ENCODE measurements around the gene MORC3.

MORC3 gene

GRCh38 chr21:36386031-36386642 lies 66.1 kb downstream of the MORC3 start (continued):
- TF ChIP-seq ZFP69B (tag by site-specific recombination; IDR thresholded peaks at IDR 0.05) (no peak), ZNF354C (tag by site-specific recombination; IDR thresholded peaks at IDR 0.05; ENCODE audit: borderline replicate concordance, low read depth) (no peak), HOXA7 (CRISPR knock-in tag; IDR thresholded peaks at IDR 0.05; ENCODE audit: borderline replicate concordance) (no peak), ZNF473 (tag by site-specific recombination; IDR thresholded peaks at IDR 0.05) (no peak)

DNA sequence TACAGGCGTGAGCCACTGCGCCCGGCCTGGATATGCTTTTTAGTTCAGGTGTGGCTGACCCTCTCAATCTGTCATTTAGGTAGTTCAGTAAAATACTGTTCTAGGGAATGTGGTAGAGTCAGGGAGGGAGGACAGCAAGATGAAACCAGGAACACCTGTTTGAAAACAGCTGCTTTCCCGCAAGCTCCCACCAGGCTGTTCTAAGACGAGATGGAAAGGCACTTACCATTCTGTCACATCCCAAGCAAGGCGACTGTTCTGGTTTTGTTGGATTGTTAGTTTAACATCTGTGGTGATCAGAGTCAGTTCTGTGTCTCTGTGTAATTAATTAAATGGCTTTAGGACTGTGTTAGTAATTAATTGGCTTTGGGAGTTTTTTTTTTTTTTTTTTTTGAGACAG lies 68.1 kb downstream of the MORC3 start:
- ChIA-PET POLR2A (interaction anchor here (0.7 kb wide), 1 partner anchor 18 kb away, joined by 5 read pairs; no protein-coding TSS in a partner anchor), CTCF (interaction anchor here (0.7 kb wide), 1 partner anchor 41 kb away, joined by 3 read pairs; no protein-coding TSS in a partner anchor)
- H3K4me1 ChIP-seq (ENCODE audit: control insufficient read depth, insufficient read depth, low read length), result 0 out of 2 replicates have a peak, but pooled peaks cover 2% of the 10 kb centered on the region
- no peaks in the 10 kb centered on the region for H3K9me3 ChIP-seq (ENCODE audit: control insufficient read depth, insufficient read depth, low read depth, low read length)
- H3K27ac ChIP-seq (ENCODE audit: extremely low read depth, low read depth, low read length), result no peak overlapping the region
- peaks cover 42 to 60% of the 10 kb centered on the region in 2 experiments for H3K36me3 ChIP-seq (ENCODE audit: control insufficient read depth in 2 of 2, insufficient read depth in 1 of 2, low read length in 2 of 2)
- no peak for TF ChIP-seq ZNF768 (tag by site-specific recombination; IDR thresholded peaks at IDR 0.05)
- TF ChIP-seq ZNF221 (tag by site-specific recombination; IDR thresholded peaks at IDR 0.05; ENCODE audit: borderline replicate concordance), result no peak
- no peak for TF ChIP-seq ZBTB49 (tag by site-specific recombination; IDR thresholded peaks at IDR 0.05; ENCODE audit: low read depth)
- TF ChIP-seq ZNF341 (tag by site-specific recombination; IDR thresholded peaks at IDR 0.05; ENCODE audit: low read depth), result peak; percentile 38; the same call in 1 of the 2 replicates
- peak; percentile 77 for TF ChIP-seq SCRT1 (tag by site-specific recombination; IDR thresholded peaks at IDR 0.05; ENCODE audit: borderline replicate concordance)
- peak; percentile 38; the same call in 1 of the 2 replicates for TF ChIP-seq PRDM10 (tag by site-specific recombination; IDR thresholded peaks at IDR 0.05)
- no peak overlapping the region for H3K4me3 ChIP-seq (ENCODE audit: low read depth, low read length)

GRCh38 chr21:36388835-36389234 lies 68.8 kb downstream of the MORC3 start:
- Histone ChIP-seq H3K9me3 (ENCODE audit: control insufficient read depth, insufficient read depth, low read depth, low read length) (no peaks in the 10 kb centered on the region), H3K4me3 (ENCODE audit: low read depth, low read length) (no peak overlapping the region), H3K4me1 (ENCODE audit: control insufficient read depth, insufficient read depth, low read length) (0 out of 2 replicates have a peak, but pooled peaks cover 2% of the 10 kb centered on the region), H3K36me3 (ENCODE audit: control insufficient read depth in 2 of 2, insufficient read depth in 1 of 2, low read length in 2 of 2) (peaks cover 49 to 62% of the 10 kb centered on the region in 2 experiments), H3K27ac (ENCODE audit: extremely low read depth, low read depth, low read length) (no peak overlapping the region)
- ChIA-PET CTCF (interaction anchor here (0.6 to 1.1 kb wide), 2 partner anchors 37 to 41 kb away, joined by 3 to 4 read pairs; no protein-coding TSS in a partner anchor), POLR2A (no interaction called here)
- no peak for TF ChIP-seq YY2 (tag by site-specific recombination; IDR thresholded peaks at IDR 0.05)
- no peak for TF ChIP-seq ZNF791 (tag by site-specific recombination; IDR thresholded peaks at IDR 0.05)
- peak; percentile 72 for TF ChIP-seq ZIC2 (tag by site-specific recombination; IDR thresholded peaks at IDR 0.05)
- TF ChIP-seq ZNF549 (tag by site-specific recombination; IDR thresholded peaks at IDR 0.05), result no peak
- TF ChIP-seq GLIS1 (tag by site-specific recombination; IDR thresholded peaks at IDR 0.05), result no peak
